ENCODE measurements around the gene PTPRD. TPM values are rescaled to one million over a fixed set of nuclear protein-coding genes. Genes with fewer than 3 reads are reported as not detected.

Gene PTPRD
- total RNA-seq, 1 experiment from 2014 or later = 0.02 TPM

- peaks cover 4 to 15% of the 10 kb centered on the region in 2 experiments; a peak in 2 of 4 replicates for H3K9me3 ChIP-seq (ENCODE audit: control insufficient read depth in 1 of 2, insufficient read depth in 1 of 2, low read depth in 1 of 2, low read length in 2 of 2)
- no peak overlapping the region for H3K4me3 ChIP-seq (replicated peaks in 1 of 2; ENCODE audit: low read depth in 1 of 2, low read length in 2 of 2)
- no peak overlapping the region for H3K27ac ChIP-seq (ENCODE audit: low read depth, low read length)
- no peak overlapping the region for H3K9ac ChIP-seq (ENCODE audit: low read length)
- no TSS peak for BruUV-seq (replicated peaks)
- no peaks in the 10 kb centered on the region for H4K20me1 ChIP-seq (ENCODE audit: insufficient read depth)
- H3K4me2 ChIP-seq (ENCODE audit: low read length) = no peak overlapping the region
- H3K36me3 ChIP-seq (ENCODE audit: control insufficient read depth in 1 of 2, insufficient read depth in 2 of 2, low read length in 2 of 2) = no peaks in the 10 kb centered on the region
- no peaks in the 10 kb centered on the region for H3K27me3 ChIP-seq (ENCODE audit: insufficient read depth, low read length)
- no peaks in the 10 kb centered on the region for H3K79me2 ChIP-seq (ENCODE audit: insufficient read depth, low read length)
- H3K4me1 ChIP-seq (ENCODE audit: control insufficient read depth in 1 of 2, insufficient read depth in 2 of 2, low read length in 2 of 2) = no peaks in the 10 kb centered on the region
- no peak for DNase-seq (ENCODE audit: low read depth, low spot score)
- ChIA-PET RAD21 (ENCODE audit: low non-redundant PET in 1 of 2, low total read pairs in 2 of 2, uncharacterized antibody in 2 of 2, unreplicated experiment in 2 of 2) (no interaction called here), CTCF (no interaction called here), POLR2A (no interaction called here)
- intact Hi-C loops (cut with micrococcal nuclease) = no loop called here
- no peak overlapping the region for H2AFZ ChIP-seq (ENCODE audit: low read depth, low read length, poor library complexity, severe bottlenecking)
- H3K9me2 ChIP-seq (ENCODE audit: insufficient read depth) = no peaks in the 10 kb centered on the region
- ATAC-seq = no peak
- no peak for TF ChIP-seq JUND (IDR thresholded peaks at IDR 0.05)
- no peak for TF ChIP-seq REST (IDR thresholded peaks at IDR 0.05; ENCODE audit: low read depth)
- TF ChIP-seq EGR1 (IDR thresholded peaks at IDR 0.05; ENCODE audit: low read depth) = no peak
- no peak for TF ChIP-seq ZFX (IDR thresholded peaks at IDR 0.05)
- no peak for TF ChIP-seq SIN3A (IDR thresholded peaks at IDR 0.05; ENCODE audit: low read depth)
- no peak for TF ChIP-seq POLR2AphosphoS5 (IDR thresholded peaks at IDR 0.05; ENCODE audit: low read depth, low read length)
- no peak for TF ChIP-seq TCF7L2 (IDR thresholded peaks at IDR 0.05; ENCODE audit: borderline replicate concordance, extremely low read depth, insufficient read depth, insufficient read length)
- TF ChIP-seq FOSL1 (IDR thresholded peaks at IDR 0.05; ENCODE audit: low read depth) = no peak
- TF ChIP-seq CTCF (IDR thresholded peaks at IDR 0.05 in 2 of 3, conservative IDR thresholded peaks at IDR 0.05 in 1 of 3; ENCODE audit: borderline replicate concordance in 1 of 3, insufficient read depth in 1 of 3, low read depth in 2 of 3, low read length in 2 of 3) = no peak
Observed at GRCh38 chr9:9284201-9284600, 1328.6 kb downstream of the PTPRD start.
